Glomerular visceral epithelial cell (primary cell): ENCODE measurements around the gene SHMT2.
A peak's percentile ranks its signal among the peaks of the same experiment; 100 is the strongest.

Experiments
- DNase-seq: peaks from one replicate; pipeline ENCODE4 v3.0.0-alpha.2; 2016; ENCODE audit errors: extremely low spot score

Gene SHMT2

DNA sequence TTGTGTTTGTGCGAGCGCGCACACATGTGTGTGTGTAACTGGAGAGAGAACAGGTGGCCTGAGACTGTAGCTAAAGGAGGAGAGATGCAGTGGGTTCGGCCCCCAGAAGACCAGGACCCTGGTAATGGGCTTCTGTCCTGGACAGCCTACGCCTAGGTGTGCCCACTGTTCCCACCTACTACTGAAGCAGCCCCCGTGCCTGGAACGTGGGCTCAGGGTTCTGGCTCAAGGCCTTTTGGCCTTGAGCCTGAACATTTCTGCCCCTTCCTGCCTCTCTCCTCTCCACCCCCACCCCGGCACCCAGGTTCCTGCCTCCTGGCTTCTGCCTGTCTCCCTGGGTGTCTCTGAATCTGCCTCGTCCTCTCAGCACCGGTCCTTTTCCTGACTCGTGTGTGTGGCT, 14.4 kb upstream of the SHMT2 start:
- DNase-seq: no peak

DNA sequence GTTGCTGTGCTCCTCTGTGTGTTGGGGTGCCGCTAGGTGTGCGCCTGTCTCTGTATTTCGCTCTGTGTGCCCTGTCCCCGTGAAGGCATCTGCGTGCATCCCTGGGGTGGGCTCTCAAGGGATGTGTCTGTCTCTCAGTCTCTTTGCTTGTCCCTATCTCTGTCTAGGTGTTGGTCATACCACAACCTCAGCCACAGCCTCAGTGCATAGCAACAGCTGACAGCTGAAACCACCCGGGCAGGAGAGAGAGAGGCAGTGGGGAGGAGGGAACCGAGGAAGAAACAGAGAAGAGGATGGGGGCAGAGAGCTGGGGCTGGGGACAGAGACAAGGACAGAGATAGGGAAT, 13.9 kb upstream of the SHMT2 start:
- DNase-seq: peak; percentile 40

DNA sequence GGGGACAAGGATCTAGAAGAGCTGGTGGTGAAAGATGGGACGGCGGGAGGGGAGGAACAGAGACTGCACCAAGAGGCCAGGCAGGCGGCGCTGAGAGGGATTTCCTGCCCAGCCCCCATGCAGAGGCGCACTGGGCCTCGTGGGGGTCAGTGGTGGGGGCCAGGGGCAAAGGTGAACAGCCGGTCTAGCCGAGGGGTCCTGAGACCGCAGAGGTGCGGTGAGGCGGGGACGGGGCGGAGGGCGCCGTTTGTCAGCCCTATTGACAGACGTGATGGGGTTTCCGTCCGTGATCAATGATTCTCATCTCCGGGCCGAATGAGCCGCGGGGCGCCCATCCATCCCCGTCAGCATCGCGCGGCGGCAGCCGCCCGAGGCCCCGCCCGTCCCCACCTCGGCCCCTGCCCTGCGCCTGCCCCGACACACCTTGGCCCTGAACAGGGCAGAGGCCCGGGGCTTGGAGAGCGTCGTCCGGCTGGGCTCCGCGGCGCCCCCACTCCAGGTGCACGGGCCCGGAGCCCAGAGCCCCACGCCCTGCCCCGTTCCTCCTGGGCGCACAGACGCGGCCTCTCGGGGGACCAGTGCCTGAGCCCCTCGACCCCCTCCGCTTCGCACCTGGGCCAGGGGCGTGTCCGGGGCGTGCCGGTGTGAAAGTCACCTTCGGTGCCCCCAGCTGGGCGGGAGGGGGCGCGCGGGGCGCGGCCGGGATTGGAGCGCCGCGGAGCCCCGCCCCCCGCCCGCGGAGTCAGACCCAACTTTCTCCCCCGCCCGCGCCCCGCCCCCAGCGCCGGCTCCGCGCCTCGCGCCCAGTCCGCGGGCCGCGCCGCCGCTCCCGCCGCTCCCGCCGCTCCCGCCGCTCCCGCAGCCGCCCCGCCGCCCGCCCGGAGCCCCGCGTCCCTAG, 13.2 kb upstream of the SHMT2 start, which contains the start of gene NXPH4:
NXPH4 (plus strand) TSS at position 781 of the 898 bp plus-strand sequence. CDS start 176 bp downstream, outside the sequence.
- DNase-seq: no peak

DNA sequence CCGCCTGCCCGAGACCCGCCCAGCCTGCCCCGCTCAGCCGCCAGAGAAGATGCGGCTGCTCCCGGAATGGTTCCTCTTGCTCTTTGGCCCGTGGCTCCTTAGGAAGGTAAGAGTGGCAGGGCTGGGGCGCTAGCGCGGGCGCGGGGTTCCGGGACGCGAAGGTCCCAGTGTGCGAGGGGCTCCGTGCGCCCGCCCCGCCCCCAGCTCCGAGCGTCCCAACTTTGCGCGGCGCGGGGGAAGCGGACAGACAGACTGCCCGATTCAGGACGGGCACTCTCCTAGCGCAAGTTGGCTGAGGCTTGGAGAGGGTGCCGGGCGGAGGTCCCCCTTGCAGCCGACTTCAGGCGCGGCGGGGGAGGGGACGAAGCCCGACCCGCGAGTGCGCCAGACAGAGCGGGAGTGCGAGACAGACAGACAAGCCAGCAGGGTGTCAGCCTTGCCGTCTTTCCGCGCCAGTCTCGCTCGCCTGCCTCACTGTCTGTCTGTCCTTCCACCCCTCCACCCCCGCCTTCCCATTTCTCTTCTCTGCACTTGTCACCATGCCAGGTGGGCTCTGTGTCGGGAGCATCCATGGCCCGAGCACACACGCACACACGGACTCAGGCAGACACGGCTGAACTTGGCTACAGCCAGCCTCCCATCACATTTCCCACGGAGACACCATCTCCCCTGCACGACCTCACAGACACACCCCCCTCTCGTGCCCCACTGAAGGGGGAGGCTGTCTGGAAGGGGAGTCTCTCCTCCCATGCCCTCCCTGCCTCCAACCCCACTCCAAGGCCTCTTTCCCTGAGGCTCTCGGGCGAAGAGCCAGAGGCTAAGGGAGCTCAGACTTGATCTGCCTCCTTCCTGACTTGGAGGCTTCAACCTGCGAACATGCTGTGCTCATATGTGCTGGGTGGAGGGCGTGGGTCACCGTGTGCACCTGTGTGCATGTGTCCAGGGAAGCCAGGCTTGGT, 12.3 kb upstream of the SHMT2 start:
- no peak for DNase-seq

DNA sequence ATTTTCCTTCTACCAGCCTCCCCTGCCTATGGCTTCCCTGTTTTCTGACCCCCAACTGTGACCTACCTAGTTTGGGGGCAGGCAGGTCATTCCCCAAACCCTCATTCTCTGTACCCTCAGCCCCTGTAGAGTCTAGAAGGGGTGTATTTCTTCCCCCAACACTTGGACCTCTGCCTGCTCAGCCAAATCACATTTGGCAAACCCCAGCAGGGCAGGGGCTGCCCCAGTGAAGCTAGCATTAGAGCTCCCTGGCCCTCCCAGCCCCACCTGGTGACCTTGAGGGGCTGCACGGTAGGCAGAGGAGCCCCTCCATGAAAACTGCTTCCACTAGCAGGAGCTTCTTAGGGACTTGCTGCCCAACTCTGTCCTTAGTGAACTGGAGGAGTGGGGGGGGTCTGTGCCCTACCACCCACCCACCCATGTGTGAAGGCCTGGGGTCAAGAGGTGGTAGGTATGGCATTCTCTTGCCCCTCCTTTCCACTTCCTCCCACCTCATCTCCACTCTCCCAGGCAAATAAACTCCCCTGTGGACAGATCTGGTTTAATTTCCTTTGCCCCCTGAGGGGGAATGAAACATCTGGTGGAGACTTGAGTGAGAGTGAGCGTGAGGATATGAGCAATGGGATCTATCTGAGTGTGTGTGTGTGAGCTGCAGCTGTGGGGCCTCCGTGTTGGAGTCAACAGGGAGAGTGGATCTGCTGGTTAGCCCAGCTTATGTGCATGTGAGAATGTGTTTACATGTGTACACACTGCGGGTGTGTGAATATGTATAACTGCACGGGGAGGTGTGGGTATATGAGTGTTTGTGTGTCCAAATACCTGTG, 11.3 kb upstream of the SHMT2 start:
- no peak for DNase-seq

DNA sequence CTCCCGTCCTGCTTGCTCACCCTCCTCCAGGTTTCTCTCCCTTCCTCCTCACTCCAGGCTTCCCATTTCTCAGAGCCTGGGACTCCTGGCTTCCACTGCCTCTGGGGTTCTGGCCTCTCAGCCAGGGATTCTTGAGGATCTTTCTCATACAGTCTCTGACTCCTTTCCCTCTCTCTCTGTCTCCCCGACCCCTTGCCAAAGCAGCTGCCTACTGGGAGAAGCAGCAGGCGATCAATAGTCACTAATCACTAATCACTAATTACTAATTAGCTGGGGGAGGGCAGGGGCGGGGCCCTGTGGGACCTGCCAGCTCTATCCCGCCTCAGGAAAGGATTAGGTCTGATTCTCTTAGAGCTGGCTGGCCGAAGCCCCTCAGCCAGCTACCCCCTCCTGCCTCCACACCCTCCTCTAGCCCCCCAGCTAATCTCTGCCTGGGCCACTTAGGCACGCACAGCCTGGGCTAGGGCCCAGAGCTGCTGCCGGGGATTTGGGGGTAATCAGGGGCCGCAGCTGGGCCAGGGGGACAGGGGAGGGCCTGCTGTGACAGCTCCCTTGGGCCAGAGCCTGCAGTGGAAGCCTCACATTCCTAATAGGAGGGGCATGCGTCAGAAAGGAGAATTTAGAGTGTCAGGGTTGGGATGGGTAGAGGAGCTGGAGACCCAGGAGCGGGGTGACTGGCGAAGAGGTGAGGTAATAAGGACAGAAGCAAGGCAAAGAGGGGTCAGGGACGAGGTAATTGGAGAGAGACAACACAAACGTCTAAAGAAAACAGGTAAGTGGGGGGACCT, 10.1 kb upstream of the SHMT2 start:
- no peak for DNase-seq

DNA sequence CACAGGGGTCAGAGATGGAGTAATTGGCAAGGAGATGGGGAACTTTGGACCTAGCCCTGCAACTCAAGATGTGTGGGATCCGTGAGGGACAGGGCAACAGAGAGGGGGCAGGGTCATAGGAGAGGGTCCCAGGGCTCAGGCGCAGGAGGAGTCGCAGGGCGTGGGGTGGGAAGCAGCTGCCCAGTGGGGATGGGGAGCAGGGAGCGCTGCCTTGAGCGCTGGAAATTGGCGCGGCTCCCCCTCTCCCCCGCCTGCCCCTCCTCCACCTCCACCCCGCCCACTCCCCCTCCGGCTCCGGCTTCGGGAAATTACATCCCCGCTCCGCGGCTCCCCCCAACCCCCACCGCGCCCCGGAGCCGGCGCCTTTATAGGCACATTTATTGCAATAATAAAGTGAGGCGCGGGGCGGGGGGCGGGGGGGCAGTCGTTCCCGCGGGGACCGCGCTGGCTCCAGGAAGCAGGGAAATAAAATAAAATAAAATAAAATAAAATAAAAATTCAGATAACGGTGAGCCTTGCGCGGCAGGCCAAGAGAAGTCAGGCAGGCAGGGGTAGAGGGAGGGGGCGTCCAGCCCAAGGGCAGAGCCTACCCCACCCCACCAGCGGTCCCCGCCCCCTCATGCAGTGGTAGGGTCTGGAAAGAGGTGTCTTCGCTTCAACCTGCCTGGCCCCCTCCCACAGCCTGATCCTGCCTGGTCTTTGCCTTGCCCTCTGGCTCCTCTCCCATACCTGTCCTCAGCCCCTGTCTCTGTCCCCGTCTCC, 9.3 kb upstream of the SHMT2 start:
- DNase-seq: no peak

DNA sequence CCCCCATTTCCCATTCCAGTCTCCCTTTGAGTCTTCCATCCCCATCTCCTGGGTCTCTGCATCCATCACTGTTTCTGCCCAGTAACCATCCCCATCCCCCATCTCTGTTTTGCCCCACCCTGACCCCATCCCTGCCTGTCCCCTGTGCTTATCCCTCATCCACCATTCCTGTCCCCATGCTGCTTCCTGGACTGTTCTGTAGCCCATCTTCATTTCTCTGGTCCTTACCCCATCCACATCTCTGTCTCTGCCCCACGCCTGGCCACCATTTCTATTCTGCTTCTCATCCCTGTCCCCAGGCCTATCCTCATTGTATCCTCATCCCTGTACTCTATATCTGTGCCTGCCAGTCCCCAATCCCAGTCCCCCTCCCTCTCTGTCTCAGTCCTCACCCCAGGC, 8.7 kb upstream of the SHMT2 start:
- no peak for DNase-seq

DNA sequence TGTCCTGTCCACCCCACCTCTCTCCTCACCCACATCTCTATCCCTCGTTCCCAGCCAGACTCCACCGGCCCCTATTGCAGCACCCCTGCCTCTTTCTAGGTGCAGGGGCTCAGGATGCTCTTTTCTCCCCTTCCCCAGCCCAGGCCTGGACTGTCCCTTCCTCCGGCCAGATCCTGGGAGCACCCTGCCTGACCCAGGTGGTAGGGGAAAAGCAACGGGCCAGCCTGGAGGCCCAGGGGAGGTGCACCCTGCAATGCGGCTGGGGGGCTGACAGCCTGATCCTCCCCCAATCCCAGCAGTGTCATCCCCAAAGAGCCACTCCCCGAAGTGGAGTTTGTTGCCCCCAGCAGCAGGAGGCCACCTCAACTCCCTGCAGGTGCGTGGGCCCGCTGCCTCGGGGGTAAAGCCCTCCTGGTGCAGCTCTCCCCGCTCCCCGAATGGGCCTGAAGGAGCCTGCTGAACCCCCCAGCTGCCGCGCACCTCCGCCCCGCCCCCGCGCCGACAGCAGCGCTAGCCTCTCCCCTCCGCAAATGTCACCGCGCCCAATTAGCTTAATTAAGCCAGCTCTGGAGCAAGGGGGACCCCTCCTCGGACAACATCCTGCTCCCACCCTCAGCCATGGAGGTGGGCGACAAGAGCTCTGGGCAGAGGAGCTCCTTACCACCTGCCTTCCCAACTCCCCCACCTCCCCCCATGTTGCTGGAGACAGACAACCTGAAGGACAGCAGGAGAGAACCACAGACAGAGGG, 8.2 kb upstream of the SHMT2 start:
- DNase-seq: no peak

DNA sequence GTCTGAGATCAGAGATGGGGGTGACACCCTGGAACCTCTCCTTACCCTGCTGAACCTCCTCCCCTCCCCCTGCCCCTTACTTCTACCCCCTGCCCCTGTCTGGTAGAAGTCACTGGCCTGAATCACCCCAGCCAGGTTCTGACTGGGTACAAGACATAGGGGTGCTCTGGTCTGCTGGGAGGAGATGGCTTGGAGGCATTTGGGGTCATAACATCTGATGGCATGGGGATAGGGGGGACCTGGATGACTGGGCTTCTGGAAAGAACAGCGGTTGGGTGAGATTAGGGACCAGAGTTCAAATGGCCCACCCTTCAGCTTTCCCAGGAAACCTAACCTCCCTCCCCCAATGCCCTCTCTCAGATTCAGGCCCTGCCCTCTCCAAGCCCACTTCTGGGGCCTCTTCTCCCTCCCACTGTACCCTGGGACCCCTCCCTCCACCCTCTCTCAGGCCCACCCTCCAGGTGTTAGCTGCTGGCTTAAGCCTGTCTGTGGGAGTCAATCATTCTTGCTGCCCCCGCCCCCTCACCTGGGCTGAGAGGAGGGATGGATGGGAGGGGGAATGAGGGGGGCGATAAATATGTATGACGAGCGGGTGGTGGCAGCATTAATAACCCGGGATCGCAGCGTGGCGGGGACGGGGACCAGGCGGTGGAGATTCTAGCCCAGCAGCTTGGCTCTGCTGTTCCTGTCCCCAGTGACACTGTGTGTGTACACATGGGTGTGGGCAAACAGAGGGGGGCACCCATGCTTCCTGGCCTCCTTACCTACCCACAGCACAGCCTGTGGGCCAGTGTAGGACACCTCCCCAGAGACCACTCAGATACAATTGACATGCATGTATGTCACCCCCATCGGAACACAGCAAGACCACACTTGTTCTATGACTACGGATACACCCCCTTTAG, 7.0 kb upstream of the SHMT2 start:
- no peak for DNase-seq

DNA sequence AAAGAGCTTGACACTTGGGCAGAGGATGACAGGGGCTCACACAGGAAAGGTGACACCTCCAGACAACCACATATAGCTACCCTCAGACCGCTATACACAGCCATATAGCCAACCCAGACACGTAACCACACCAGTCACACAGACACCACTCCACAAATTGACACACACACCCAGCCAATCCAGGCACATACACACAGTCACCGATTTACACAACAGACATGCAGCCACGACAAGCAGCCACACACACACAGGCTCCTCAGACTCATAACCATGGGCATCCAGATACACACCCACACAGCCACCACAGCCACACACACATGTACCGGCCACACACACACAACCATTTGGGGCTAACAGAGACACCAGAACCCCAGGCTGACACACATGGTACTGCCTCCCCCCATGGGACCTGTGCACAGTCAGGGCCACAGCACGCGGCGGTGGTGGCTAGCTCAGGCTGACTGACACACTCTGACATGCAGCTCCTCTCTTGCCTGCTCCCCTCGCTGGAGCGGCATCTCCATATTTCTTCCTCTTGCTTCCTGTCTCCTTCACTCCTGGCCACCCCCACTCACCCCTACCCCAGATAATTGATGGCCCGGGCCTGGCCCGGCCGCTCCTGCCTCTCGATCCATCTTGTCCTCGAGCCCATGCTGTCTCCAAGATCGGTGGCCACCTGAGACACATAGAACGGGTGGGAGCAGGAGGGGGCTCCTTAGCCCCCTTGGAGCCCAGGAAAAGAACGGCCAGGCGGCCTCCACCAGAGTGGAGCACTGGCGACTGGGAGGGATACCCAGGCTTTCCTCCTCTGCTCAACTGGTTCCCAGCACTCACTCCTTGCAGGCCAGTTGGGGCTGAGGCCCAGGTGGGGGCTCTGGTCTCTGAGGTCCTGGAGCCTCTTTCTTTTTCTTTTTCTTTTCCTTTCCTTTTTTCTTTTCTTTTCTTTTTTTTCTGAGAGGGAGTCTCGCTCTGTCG, 6.0 kb upstream of the SHMT2 start:
- DNase-seq: no peak

DNA sequence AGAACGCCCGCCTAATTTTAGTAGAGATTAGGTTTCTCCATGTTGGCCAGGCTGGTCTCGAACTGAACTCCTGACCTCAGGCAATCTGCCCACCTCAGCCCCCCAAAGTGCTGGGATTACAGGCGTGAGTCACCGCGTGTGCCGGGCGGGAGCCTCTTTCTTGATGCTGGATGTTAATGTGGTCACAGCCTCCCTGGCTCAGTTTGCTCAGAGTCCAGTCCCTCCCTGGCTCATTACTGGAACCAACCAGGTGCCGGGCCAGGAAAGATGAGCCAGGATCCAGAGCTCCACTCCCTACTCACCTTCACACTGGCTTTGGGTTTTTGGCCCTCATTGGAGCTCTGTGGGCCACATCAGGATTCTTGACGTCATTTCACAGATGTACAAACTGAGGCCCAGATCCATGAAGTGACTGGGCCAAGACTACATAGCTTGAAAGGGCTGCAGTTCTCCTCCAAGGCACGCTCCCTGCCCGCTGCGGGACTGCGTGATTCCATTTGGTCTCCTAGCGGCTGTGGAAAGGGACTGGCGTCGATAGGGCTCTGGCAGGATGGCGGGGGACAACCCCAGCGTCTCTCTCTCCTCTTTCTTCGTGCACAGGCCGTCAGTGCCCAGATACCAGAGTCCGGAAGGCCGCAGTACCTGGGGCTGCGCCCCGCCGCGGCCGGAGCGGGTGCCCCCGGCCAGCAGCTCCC, 5.1 kb upstream of the SHMT2 start:
- DNase-seq: no peak

DNA sequence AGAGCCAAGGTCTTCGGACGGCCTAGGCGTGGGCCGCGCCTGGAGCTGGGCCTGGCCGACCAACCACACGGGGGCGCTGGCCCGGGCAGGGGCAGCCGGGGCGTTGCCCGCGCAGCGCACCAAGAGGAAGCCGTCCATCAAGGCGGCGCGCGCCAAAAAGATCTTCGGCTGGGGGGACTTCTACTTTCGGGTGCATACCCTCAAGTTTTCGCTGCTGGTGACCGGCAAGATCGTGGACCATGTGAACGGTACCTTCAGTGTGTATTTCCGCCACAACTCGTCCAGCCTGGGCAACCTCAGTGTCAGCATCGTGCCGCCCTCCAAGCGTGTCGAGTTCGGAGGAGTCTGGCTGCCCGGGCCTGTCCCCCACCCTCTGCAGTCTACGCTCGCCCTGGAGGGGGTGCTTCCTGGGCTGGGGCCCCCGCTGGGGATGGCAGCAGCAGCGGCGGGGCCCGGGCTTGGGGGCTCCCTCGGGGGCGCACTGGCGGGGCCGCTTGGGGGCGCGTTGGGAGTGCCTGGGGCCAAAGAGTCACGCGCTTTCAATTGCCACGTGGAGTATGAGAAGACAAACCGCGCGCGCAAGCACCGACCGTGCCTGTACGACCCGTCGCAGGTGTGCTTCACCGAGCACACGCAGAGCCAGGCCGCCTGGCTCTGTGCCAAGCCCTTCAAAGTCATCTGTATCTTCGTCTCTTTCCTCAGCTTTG, 4.4 kb upstream of the SHMT2 start:
- no peak for DNase-seq

DNA sequence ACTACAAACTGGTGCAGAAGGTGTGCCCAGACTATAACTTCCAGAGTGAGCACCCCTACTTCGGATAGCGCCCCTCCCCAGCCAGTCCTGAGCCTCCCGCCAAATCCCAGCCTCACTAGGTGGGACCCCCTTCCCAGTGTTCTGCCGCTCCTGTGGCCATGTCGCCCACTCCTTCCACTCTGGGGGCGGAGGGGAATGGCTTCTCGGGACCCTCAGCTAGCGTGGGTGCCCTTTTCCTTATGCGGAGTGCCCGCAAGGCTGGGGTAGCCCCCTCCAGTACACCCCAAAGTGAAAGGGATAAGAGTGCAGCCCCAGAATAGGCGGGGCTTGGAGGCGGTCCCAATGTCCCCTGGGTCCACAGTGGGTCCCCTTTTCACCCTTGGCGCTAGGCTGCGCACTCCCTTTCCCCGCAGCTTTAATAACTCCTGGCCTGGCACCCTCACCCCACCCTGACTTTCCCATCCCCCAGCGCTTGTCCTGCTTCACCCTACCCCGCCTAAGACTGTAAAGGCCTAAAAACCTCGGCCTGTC, 3.8 kb upstream of the SHMT2 start:
- no peak for DNase-seq

DNA sequence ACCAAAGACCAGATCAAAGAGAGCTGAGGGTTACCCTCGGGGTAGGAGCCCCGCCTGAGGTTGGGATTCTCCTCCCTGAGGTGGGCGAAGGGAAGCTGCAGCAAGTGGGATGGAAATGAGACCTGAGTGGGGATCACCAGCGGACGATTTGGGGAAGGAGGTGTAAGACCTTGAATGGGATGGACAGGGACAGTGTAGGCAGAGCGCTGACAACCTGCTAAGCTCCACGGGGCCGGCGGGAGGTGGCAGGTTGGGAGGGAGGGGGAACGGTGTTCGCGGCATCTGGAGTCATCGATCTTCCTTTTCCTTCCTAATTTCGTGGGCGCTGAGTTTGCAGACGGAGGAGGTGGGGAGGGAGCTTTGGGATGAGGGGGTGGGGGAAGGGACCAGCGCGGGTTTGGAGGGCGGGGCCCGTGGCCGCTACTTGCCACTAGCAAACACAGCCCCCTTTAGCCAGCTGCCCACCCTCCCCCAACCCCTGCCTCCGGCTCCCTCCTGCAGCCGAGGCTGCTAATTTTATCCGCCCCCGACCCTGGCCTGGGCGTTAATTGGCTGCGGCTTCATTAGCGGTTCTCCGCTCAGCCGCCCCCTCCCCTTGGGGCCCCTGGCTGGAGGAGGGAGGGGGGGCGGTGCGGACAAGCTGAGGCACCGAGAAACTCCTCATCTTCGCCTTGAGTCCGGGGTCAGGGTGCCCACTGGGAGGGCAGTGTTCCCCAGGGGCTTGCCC, 2.8 kb upstream of the SHMT2 start:
- DNase-seq: no peak
